Hypothalamus (tissue), 51 donors: ENCODE data around the gene ZMIZ2.
A peak's percentile ranks its signal among the peaks of the same experiment; 100 is the strongest.

Experiments used
- DNase-seq, 51 donors: peaks; one replicate each; lab custom pipeline; 2025; lab: John Stamatoyannopoulos, UW

The ZMIZ2 gene

DNA sequence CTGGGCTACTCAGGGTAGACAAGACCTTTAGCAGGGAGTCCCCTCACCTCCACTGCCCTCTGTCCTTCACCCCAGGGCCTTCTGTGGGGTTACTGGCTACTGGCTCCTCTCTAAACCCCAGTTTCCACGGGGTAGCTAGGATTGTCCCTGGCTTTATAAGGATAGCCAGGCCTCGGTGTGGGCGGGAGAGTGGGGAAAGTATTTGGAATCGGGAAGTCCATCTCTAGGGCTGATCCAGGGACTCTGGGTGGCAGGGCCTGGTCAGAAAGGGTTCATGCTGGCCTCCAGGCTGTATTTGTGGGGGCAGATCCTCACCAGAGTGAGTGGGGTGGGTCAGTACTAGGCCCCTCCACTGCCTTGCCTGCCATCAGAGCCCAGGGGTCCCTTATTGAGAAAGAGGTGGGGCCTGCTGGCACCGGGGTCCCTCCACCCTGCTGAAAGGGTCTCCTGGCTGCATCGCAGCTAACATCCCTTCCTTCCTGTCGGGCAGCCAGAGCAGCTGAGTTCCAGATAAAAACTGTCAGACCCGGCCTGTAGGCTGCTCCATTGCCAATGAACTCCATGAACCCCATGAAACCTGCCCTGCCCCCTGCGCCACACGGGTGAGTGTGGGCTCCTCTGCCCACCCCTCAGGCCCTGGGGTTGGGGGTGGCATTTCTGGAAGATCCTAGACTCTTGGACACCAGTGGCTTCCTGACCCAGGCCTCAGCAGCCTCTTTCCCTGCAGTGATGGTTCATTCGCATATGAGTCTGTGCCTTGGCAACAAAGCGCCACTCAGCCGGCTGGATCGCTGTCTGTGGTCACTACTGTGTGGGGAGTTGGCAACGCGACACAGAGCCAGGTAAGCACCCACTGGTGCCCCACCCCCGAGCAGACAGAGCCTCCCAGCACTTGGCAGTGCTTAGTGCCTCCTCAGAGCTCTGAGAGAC is 7.3 kb downstream of the ZMIZ2 start:
- DNase-seq, result no peak

DNA sequence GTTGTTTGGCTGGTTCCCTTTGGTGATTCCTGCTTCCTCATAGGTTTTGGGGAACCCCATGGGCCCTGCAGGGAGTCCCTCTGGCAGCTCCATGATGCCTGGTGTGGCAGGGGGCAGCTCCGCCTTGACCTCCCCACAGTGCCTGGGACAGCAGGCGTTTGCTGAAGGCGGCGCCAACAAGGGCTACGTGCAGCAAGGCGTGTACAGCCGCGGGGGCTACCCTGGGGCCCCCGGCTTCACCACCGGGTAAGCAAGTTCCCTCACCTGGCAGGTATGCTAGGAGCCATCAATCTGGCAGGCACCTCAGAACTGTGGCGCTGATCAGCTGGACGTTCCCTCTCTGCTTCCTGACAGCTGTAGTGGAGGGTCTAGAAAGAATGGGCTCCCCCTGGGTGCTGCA is 8.3 kb downstream of the ZMIZ2 start:
- no peak for DNase-seq

DNA sequence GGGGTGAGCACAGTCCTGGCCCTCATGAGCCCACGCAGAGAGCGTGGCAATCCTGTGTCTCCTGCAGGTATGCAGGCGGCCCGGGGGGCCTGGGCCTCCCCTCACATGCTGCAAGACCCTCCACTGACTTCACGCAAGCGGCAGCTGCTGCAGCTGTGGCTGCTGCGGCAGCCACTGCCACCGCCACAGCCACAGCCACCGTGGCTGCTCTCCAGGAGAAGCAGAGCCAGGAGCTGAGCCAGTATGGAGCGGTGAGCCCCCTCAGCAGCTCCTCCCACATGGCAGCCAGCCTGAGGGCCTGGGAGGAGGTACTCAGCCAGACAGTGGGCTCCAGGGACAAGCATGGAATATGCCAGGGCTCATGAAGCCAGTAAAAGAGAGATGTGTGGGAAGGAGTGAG is 8.7 kb downstream of the ZMIZ2 start:
- peak in 23 of 51 donors; percentile 23 to 62 (median 36) for DNase-seq

DNA sequence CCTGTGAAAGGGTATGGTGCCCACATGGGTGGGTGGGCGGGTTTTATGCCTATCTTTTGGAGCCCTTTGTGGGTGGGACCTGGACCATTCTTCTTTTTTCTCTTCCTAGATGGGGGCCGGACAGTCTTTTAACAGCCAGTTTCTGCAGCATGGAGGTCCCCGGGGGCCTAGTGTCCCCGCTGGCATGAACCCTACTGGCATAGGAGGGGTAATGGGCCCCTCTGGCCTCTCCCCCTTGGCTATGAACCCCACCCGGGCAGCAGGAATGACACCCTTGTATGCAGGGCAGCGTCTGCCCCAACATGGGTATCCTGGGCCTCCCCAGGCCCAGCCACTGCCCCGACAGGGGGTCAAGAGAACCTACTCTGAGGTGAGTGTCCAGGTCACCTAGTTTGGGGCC is 9.1 kb downstream of the ZMIZ2 start:
- no peak for DNase-seq

DNA sequence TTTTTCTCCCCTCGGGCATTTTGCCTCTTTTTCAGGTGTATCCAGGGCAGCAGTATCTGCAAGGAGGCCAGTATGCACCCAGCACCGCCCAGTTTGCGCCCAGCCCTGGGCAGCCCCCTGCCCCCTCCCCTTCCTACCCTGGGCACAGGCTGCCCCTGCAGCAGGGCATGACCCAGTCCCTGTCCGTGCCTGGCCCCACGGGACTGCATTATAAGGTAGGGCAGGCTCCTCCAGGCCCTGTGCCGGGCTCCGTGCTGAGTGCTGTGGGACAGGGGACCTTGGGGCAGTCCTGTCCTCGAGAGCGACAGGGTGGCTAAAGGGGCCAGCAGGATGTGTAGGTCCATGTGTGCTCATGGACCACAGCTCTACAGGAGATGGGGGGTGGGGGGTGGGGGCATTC is 10.6 kb downstream of the ZMIZ2 start:
- no peak for DNase-seq

DNA sequence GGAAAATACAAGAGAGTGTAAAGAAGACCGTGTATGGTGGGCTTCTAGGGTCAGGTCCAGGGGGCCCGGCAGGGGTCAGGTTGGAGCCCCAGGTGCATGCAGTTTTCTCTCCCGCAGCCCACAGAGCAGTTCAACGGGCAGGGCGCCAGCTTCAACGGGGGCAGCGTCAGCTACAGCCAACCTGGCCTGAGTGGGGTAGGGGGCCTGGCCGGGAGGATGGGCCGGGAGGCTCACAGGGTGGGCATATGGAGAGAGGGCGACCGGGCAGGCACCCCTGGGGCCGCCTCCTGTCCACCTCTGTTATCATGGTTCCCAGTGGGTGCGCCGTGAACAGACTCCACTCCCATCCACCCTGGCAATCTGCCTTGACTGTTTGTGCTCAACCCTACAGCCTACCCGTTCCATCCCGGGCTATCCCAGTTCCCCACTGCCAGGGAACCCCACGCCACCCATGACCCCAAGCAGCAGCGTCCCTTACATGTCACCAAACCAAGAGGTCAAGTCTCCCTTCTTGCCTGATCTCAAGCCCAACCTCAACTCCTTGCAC is 11.5 kb downstream of the ZMIZ2 start:
- no peak for DNase-seq

DNA sequence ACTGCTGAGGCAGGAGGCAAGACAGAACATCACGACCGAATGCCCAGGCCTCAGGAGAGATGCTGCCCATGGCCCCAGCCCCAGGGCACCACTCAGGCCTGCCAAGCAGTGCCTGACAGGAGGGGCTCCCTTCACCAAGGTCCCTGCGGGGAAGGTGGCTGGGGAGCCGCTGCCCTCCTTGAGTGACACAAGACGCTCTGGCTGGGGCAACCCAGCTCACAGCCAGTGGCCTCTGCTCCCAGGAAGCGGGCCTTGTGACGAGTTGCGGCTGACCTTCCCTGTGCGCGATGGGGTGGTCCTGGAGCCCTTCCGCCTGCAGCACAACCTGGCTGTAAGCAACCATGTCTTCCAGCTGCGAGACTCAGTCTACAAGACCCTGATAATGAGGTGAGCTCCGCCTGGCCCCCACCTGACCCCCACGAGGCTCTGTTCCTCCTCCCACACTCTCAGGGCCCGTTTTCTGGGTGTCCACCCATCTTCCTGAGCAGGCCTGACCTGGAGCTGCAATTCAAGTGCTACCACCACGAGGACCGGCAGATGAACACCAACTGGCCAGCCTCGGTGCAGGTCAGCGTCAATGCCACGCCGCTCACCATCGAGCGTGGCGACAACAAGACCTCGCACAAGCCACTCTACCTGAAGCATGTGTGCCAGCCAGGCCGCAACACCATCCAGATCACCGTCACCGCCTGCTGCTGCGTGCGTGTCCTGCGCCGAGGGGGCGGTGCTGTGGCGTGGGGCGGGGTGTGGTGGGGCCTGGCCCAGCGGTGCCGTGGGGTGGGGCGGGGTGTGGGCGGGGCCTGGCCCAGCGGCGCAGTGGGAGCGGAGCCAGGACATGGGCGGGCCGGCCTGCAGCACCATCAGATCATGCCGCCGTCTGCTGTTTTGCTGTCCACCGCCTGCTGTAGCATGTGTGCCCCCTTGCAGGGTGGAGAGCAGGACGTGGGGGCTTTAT is 12.8 kb downstream of the ZMIZ2 start:
- no peak for DNase-seq

DNA sequence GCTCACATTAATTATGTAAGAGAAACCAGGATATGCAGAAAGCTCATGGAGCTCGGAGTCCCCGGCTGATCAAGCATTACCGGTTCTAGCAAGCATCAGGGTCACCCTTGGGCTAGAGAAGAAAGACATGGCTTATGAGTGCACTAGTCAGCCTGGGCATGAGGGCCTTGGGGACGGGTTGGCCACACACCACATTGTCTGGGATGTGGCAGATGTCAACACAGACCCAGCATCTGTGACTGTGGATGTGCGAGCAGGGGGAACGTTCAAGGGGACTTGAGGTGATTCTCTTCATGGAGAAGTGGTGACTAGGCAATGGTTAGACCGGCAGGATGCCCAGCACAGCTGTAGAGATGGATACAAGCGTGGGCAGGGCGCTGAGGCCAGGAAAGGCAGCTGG is 13.7 kb downstream of the ZMIZ2 start:
- DNase-seq, result no peak

DNA sequence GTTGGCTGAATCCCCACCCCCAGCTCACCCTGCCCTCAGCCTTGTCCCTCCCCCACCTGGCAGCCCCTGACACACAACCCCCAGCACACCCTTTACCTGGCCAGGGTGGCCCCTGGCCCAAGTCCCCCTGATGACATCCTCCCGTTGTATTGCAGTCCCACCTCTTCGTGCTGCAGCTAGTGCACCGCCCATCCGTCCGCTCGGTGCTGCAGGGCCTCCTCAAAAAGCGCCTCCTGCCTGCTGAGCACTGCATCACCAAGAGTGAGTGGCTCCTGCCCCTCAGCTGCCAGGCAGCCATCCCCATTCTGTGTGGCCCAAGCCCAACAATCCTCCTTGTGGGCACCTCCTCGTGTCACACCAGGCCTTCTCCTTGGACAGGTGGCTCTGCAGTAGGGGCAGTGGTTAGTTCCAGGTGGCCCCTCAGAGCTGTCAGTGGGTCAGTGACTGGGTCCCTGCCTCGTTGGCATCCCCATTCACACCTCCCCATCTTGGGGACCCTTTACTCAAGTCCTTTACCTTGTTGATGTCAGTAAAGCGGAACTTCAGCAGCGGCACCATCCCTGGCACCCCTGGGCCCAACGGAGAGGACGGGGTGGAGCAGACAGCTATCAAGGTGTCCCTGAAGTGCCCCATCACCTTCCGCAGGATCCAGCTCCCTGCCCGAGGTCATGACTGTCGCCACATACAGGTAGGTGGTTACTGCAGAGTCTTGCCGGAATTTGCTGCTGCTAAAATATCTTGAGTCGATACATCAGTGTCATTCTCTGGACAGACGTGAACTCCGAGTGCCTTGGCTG is 14.3 kb downstream of the ZMIZ2 start:
- DNase-seq, result no peak

DNA sequence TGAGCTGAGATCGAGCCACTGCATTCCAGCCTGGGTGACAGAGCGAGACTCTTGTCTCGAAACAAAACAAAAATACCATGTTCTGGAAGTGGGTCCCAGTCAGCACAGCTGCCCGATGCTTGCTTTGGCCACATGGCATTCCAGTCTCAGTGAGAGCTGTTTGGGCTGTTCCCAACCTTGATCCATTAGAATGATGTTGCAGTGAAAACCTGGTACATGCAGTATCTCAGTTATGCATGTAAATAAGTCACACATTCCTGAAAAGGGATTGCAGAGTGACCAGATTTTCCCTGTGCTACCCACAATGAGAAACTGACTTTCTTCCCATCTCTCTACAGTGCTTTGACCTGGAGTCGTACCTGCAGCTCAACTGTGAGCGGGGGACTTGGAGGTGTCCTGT is 15.4 kb downstream of the ZMIZ2 start:
- no peak for DNase-seq

DNA sequence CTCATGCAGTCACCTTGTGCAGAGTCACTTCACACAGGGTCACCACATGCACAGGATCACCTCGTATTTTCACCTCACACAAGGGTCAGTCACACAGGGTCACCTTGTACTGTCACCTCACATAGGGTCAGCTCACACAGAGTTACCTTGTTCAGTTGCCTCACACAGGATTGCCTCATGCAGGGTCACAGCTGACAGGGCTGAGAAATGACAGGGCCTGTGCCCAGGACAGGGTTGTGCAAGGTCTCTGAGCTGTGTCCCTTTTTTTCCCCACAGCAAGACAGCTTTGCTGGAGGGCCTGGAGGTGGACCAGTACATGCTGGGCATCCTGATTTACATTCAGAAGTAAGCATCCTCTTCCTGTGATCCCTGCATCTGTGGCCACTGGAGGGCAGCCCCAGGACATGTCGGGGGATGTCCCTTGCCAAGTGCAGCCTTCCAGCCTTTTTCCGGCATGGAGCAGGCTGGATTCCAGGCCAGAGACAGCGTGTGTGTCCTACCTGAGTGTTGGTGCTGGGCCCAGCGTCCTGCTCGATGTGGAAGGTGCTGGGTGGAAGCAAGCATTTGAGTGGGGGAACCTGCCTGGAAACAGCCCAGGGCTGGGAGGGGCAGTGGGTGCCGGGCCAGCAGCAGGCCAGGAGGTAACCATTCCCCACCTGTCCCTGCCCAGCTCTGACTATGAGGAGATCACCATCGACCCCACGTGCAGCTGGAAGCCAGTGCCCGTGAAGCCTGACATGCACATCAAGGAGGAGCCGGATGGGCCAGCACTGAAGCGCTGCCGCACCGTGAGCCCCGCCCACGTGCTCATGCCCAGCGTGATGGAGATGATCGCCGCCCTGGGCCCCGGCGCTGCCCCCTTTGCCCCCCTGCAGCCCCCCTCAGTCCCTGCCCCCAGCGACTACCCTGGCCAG is 16.3 kb downstream of the ZMIZ2 start:
- DNase-seq, result peak in 8 of 51 donors; percentile 22 to 55 (median 28)

DNA sequence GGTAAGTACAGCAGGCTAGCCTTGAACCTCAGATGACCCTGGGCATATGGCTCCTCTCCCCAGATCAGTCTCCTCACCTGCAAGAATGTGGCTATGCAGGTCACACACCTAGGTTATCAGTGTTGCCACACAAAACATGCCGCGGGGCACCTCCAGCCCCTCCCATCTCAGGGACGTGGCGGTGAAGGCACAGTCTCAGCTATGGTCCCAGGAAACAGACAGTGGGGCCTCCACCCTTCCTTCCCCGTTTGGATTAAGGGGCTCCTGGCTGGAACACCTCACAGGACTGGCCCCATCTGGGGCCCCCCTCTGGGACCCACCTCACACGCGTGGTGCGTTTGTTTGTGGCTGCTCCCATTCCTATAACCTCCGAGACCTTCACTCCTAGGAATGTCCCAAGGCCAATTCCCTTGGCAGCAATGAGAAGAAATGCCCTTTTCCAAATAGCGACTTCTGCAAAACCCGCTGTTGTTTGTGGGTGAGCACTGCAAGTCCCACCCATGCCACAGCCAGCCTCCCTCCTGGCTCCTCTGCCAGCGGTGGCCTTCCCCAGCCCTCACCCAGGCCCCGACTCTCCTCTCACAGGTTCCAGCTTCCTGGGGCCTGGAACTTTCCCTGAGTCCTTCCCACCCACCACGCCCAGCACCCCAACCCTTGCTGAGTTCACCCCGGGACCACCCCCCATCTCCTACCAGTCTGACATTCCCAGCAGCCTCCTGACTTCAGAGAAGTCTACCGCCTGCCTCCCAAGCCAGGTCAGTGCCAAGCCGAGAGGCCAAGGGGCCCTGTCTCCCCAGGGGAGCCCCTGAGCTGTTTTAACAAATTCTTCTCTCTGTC is 17.1 kb downstream of the ZMIZ2 start:
- DNase-seq, result no peak

DNA sequence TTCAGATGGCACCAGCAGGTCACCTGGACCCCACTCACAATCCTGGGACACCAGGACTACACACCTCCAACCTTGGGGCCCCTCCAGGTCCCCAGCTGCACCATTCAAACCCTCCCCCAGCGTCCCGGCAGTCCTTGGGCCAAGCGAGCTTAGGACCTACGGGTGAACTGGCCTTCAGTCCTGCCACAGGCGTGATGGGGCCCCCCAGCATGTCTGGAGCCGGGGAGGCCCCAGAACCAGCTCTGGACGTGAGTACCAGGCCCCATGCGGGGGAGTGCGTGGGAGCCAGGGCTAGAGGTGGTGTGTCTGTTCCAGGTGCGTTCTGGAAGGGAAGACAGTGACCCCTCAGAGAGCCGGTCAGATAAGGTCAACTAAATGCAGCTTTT is 17.8 kb downstream of the ZMIZ2 start:
- no peak for DNase-seq

DNA sequence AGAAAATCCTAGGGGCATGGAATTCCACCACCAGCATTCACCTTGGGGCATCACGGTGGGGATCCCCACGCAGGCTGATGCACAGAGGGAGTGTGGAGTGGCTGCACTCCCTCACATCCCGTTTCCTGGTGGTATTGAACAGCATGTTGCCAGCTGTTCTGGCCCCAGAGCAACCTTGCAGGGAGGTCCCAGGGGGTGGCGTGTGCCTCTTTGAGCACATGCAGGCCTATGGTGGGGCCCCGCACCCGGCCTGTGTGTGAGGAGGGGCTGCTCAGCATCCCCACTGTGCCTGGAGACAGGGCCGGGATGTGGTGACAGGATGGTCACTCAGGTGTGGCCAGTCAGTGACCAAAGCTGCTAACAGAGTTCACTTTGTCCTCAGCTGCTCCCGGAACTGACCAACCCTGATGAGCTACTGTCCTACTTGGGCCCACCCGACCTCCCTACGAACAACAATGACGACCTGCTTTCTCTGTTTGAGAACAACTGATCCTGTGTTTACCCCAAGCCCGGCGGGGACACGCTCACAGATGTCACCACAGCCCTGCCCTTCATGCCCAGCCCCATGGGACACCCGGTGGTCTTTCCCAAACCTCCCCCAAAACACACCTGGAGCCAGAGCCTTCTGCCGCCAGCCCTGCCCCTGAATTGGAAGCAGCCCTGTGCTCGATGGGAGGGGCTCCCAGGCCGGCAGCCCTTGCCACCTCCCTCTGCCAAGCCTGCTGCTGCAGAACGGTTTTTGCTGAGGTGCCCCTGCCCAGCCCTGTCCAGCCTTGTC is 18.7 kb downstream of the ZMIZ2 start:
- peak in 16 of 51 donors; percentile 22 to 74 (median 42) for DNase-seq

DNA sequence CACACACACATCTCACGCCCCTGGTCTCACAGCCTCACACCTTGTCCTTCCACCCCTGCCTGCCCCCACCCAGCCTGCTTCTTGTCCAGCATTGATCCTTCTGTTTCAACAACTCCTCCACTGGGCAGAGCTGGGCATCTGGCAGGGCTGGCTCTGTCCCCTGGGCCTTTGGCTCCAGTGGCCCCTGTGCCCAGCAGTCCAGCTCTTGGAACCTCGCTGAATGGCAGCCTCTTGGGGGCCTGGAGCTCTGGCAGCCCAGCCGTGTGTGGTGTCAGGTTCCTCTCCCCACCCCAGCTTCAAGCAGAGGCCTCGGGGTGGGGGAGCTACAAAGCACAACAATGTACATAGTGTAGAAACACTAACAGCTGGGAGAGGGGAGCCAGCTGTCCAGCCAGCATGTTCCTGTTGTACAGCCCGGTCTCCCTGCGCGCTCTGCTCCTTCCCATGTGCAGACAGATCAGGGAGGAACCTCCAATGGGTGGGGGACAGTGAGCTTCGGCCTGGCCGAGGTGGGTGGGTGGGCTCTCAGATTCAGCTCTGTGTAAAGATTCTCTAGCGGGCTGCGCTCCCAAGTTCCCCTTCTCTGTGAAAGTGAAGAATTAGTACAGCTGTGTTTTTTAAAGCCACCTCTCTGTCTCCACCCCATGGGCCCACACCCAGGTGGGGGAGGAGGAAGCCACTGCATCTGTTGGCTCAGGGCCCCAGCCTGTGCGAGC is 19.4 kb downstream of the ZMIZ2 start:
- DNase-seq, result peak in 36 of 51 donors; percentile 20 to 77 (median 56)

DNA sequence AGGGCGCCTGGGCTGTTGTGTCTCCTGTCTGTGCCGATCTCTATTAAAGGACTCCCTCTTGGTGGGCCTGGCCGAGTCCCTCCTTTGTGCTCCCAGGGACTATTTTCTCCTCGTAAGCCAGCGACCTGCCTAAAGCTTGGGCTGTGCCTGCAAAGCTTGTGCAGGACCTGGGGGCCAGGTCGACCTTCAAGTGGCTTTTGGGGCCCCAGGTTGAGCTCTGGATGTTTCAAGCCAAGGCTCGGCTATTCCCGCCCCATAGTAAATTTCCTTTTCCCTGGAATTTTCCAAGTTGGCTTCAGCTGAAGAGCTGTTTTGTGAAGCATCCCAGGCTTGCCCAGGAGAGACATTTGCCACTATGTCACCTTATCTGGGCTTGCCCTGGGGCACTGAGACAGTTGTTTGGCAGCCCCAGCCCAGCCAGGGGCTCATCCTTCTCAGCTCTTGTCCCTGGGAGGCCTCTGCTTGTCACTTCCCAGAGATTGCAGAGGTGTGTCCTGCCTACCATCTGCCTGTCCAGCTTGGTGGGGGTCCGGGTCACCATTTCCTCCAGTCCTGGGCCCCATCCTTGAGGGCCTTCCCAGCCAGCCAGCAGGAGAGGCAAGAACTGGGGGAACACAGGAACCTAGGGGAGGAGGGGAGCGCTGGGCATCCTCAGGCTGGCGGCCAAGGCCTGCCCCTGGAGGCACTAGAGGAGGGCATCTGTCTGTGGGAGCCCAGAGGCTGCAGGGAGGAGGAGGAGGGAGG is 20.2 kb downstream of the ZMIZ2 start:
- DNase-seq, result peak in 12 of 51 donors; percentile 16 to 54 (median 29)
